Lung (tissue), 12 donors: ENCODE results near the gene MTFR1L. TPM values are rescaled to one million over a fixed set of nuclear protein-coding genes. Genes with fewer than 3 reads are reported as not detected.

ENCODE experiments used
- ATAC-seq: fragments of 200-7000 bp; cut with Tn5 transposase; one replicate; pipeline ENCODE4 v1.9.1; 2020; ENCODE audit warnings: moderate number of reproducible peaks; ENCODE audit not compliant: insufficient read depth, low FRiP score
- DNase-seq, 3 donors: peaks; one replicate each; pipeline ENCODE4 v3.0.0-alpha.2; 2013 to 2017
- H3K27ac ChIP-seq, 2 donors: one replicate each; pipeline ENCODE4 v1.5.1; 2013; ENCODE audit warnings: mild to moderate bottlenecking in 2 of 2, moderate library complexity in 2 of 2, control low read depth in 1 of 2, inconsistent platforms in 1 of 2, low read depth in 1 of 2, low read length in 1 of 2
- H3K27me3 ChIP-seq, 3 donors: one replicate each; pipeline ENCODE4 v1.5.1; 2013; ENCODE audit warnings: low read length in 2 of 3; ENCODE audit not compliant: control insufficient read depth in 3 of 3, insufficient read depth in 3 of 3
- H3K36me3 ChIP-seq, 4 donors: one replicate each; pipeline ENCODE4 v1.5.1; 2013; ENCODE audit warnings: low read length in 4 of 4, mild to moderate bottlenecking in 1 of 4, moderate library complexity in 1 of 4; ENCODE audit not compliant: control insufficient read depth in 4 of 4, insufficient read depth in 4 of 4
- H3K4me1 ChIP-seq, 5 donors: one replicate each; pipeline ENCODE4 v1.5.1; 2013; ENCODE audit warnings: low read length in 5 of 5, mild to moderate bottlenecking in 2 of 5, moderate library complexity in 1 of 5; ENCODE audit not compliant: control insufficient read depth in 5 of 5, insufficient read depth in 5 of 5
- H3K4me3 ChIP-seq: one replicate; pipeline ENCODE4 v1.5.1; 2013; ENCODE audit warnings: mild to moderate bottlenecking, control low read depth, moderate library complexity
- H3K9ac ChIP-seq, 2 donors: one replicate each; pipeline ENCODE4 v1.5.1; 2013; ENCODE audit warnings: low read length in 2 of 2, control low read depth in 1 of 2; ENCODE audit not compliant: insufficient read depth in 1 of 2
- H3K9me3 ChIP-seq, 4 donors: one replicate each; pipeline ENCODE4 v1.5.1; 2013; ENCODE audit warnings: low read length in 3 of 4, mild to moderate bottlenecking in 1 of 4, moderate library complexity in 1 of 4; ENCODE audit not compliant: control insufficient read depth in 4 of 4, insufficient read depth in 3 of 4
- WGBS, 2 donors: extraction: QIAGEN DNeasy Blood & Tissue Kit; methylation state at CpG; one replicate each; pipeline ENCODE4 v1.1.7; 2013; 5-methylcytosine and 5-hydroxymethylcytosine counted together
- polyA plus RNA-seq, 2 donors: library from polyadenylated mRNA; stranded (reverse); fragments of 200-250 nt; gene quantifications; one replicate each; pipeline ENCODE4 v1.2.1, GENCODE V29; 2013
- total RNA-seq, 2 donors: library from RNA; depleted of rRNA in 1 of 2; stranded (reverse); fragments of >200 nt in 1 of 2; gene quantifications; one replicate each; pipeline ENCODE4 v1.2.1, GENCODE V29; 2014 to 2021
- TF ChIP-seq, protein P1 (sequence below): IDR thresholded peaks from 2 replicates; pipeline ENCODE4 v1.5.1; 2012; ENCODE audit warnings: mild to moderate bottlenecking; ENCODE audit errors: control extremely low read depth, extremely low read depth
- donor health status: control.
- donor health status: control.
- donor health status: Bipolar disorder and iron deficiency.
- donor health status: healthy.
- donor health status: DM: yes; HTN: yes; CAD: no.

MTFR1L gene
- total and polyA plus RNA-seq, 4 donors: 35.4 to 43.6 (median 38.4) TPM

DNA sequence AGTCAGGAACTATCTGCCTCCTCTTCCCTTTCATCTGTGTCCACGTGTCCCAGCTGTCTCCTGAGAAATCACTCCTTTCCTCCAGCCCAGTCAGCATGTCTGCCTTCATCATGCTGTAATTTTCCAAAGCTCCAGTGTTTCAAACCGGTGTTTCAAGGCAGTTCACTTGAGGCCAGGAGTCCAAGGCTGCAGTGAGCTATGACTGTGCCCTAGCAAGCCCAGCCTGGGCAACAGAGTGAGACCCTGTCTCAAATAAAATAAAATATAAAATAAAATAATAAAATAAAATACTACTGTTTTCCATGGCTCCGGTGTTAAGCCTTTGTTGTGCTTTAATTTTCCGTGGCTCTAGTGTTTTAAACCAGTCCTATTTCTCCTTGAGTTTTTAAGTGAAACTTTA, 27.6 kb upstream of the MTFR1L start:
- ATAC-seq (no peak), DNase-seq (no peak)

DNA sequence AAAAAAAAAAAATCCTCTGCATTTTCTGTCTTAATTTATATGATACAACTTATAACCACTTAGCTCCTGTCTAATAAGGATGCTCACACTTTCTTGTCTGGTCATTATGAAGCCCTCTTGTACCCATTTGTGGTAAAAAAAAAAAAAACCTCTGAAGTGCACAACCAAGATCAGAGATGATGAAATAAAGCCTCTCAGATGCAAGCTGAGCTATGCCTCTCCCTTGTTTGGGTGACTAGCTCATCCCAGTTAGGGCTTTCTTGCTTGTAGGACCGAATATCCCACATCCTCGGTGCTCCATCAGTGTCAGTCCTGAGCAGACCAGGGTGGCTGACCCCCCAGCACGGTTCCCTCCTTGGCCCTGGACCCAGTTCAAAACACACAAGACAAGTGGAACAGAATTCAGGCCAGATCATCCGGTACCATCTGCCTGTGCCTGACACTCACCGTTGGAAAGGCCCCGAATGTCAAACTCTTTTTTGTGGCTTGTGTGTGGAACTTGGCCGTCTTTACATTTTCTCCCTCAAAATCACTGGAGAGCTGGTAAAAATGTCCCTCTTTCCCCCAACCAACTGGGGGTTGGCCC, 26.1 kb upstream of the MTFR1L start:
- H3K4me1 ChIP-seq: peaks cover 0 to 2% (median 0%) of the 10 kb centered on the region in 5 donors
- no peaks in the 10 kb centered on the region for H3K27me3 ChIP-seq
- no peak overlapping the region for H3K27ac ChIP-seq
- WGBS, 2 donors: 69 to 76% methylated on average over 7 of the region's 7 CpGs
- no peaks in the 10 kb centered on the region for H3K9me3 ChIP-seq
- no peak overlapping the region for H3K9ac ChIP-seq
- no peak overlapping the region for H3K4me3 ChIP-seq
- H3K36me3 ChIP-seq: peaks cover 0 to 1% (median 0%) of the 10 kb centered on the region in 4 donors
- DNase-seq (no peak), ATAC-seq (no peak)
- TF ChIP-seq, protein P1, sequence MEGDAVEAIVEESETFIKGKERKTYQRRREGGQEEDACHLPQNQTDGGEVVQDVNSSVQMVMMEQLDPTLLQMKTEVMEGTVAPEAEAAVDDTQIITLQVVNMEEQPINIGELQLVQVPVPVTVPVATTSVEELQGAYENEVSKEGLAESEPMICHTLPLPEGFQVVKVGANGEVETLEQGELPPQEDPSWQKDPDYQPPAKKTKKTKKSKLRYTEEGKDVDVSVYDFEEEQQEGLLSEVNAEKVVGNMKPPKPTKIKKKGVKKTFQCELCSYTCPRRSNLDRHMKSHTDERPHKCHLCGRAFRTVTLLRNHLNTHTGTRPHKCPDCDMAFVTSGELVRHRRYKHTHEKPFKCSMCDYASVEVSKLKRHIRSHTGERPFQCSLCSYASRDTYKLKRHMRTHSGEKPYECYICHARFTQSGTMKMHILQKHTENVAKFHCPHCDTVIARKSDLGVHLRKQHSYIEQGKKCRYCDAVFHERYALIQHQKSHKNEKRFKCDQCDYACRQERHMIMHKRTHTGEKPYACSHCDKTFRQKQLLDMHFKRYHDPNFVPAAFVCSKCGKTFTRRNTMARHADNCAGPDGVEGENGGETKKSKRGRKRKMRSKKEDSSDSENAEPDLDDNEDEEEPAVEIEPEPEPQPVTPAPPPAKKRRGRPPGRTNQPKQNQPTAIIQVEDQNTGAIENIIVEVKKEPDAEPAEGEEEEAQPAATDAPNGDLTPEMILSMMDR: no peak

More for the DNA sequence above, 27.6 kb upstream of the MTFR1L start:
- no peak overlapping the region for H3K27ac ChIP-seq
- WGBS, 2 donors: 69 to 72% methylated on average over 4 of the region's 4 CpGs
- no peaks in the 10 kb centered on the region for H3K4me1 ChIP-seq
- TF ChIP-seq, protein P1: no peak
- H3K9me3 ChIP-seq: no peaks in the 10 kb centered on the region
- no peaks in the 10 kb centered on the region for H3K27me3 ChIP-seq
- H3K36me3 ChIP-seq: peaks cover 0 to 4% (median 0%) of the 10 kb centered on the region in 4 donors
- no peak overlapping the region for H3K4me3 ChIP-seq
- H3K9ac ChIP-seq: no peak overlapping the region

DNA sequence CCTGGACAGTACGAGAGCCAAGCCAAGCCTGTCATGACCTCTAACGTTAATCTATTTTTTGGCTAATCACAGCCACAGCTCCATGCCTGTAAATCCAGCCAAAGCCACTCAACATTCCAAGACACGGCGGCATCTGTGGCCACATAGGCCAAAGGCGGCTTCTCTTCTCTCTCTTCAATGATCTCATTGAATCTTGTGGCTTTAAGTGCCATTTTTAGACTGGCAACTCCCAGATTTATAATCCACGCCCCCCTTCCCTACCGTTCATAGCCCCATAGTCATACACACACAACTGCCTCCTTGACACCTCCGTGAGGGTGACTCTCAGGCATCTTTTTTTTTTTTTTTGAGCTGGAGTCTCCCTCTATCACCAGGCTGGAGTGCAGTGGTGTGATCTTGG, 25.4 kb upstream of the MTFR1L start:
- Histone ChIP-seq H3K27me3 (no peaks in the 10 kb centered on the region), H3K27ac (no peak overlapping the region), H3K4me1 (peaks cover 0 to 3% (median 0%) of the 10 kb centered on the region in 5 donors), H3K9me3 (no peaks in the 10 kb centered on the region), H3K36me3 (peaks cover 0 to 1% (median 0%) of the 10 kb centered on the region in 4 donors), H3K4me3 (no peak overlapping the region), H3K9ac (no peak overlapping the region)
- no peak for DNase-seq
- 55 to 71% methylated on average over 8 of the region's 8 CpGs for WGBS, 2 donors
- ATAC-seq: no peak
- TF ChIP-seq, protein P1: no peak

DNA sequence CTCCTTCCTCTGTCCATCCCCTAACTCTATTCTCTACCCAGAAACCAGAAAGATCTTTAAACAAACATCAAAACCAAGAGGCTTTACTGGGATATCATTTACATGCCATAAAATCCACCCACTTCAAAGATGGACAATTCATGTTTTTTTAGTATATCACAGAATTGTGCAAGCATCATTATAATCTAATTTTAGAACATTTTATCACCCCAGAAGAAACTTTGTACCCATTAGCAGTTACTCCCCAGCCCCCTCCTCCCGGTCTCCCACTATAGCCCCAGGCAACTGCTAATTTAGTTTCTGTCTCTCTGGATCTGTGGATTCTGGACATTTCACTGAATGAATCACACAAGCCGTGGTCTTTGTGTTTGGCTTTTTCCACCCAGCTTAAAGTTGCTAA, 24.5 kb upstream of the MTFR1L start:
- ATAC-seq: no peak
- 89 to 90% methylated on average over 2 of the region's 2 CpGs for WGBS, 2 donors

More for the DNA sequence above, 24.5 kb upstream of the MTFR1L start:
- peaks cover 0 to 1% (median 0%) of the 10 kb centered on the region in 4 donors for H3K36me3 ChIP-seq
- H3K9me3 ChIP-seq: no peaks in the 10 kb centered on the region
- H3K4me3 ChIP-seq: no peak overlapping the region
- TF ChIP-seq, protein P1: no peak
- no peak overlapping the region for H3K27ac ChIP-seq
- H3K9ac ChIP-seq: no peak overlapping the region
- peaks cover 0 to 6% (median 2%) of the 10 kb centered on the region in 5 donors for H3K4me1 ChIP-seq
- no peaks in the 10 kb centered on the region for H3K27me3 ChIP-seq
- no peak for DNase-seq
